ENCODE measurements around the gene GLI3.

The GLI3 gene

DNA sequence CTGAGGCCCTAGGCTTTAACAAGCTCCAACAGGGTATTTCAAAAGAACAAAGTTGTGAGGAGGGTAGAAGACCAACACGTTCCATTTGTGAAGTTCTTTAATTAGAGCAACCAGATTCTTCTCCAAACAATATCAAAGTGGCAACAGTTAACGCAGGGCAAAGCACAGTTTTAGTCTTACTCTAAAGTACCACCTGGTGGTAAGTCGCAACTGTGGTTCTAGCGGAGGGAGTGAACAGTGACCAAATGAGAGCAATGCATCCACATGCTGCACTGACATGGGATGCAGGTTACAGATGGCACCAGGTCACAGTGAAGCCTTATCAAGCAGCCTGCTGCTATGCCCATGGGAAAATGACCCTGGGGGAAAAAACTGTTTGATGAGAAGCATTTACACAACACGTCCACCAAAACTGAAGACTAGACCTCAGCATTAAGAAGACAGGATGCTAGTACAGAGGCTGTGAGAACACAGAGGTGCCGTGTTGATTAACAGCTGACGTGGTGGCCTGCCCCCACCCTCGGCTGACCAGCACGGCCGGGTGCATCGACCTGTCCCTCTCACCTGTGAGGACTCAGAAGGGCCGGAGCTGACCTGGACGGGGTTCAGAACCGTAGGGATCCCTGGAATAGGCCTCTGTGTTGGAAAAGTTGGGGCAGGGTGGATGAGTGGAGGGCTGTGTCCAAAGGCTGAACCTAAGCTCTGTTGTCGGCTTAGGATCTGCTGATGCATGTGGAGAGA is 211.2 kb downstream of the GLI3 start:
- Histone ChIP-seq H3K4me1 (peaks cover 0 to 24% (median 12%) of the 10 kb centered on the region in 10 experiments; a peak in 13 of 20 replicates), H3K4me2 (peak overlapping the region in 4 of 11 experiments; percentile 27 to 47 (median 34); a peak in 5 of 22 replicates), H3K4me3 (no peak overlapping the region), H4K20me1 (no peaks in the 10 kb centered on the region), H3K36me3 (peaks cover 16 to 55% (median 37%) of the 10 kb centered on the region in 11 experiments; a peak in 20 of 22 replicates), H3K27me3 (no peaks in the 10 kb centered on the region), H3K27ac (no peak overlapping the region), H3K9me3 (replicated peaks in 1 of 11) (no peaks in the 10 kb centered on the region), H3K9ac (no peak overlapping the region)
- no peak for TF ChIP-seq Cebpa-rat (IDR thresholded peaks at IDR 0.05)

DNA sequence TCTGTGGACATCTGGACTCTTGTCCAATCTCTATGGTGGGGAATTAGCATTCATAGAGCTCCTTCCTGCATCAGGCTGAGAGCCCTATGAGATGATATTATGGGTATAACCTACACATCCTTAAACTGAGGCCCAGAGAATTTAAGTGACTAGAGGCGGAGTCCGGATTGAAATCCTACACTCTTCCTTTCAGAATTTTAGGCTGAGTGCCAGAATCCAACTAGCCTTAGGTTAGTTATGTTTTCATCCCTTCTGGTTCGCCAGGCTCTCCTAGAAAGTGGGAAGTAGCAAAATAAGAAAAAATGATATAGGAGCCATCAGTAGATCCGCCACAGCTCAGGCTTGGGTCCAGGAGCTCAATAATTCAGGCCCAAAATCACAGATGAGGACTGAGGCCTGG is 212.5 kb downstream of the GLI3 start:
- Histone ChIP-seq H3K4me3 (no peak overlapping the region), H3K36me3 (peaks cover 16 to 59% (median 37%) of the 10 kb centered on the region in 11 experiments; a peak in 20 of 22 replicates), H3K9me3 (replicated peaks in 1 of 11) (no peaks in the 10 kb centered on the region), H3K4me2 (no peak overlapping the region), H3K27me3 (no peaks in the 10 kb centered on the region), H3K9ac (no peak overlapping the region), H3K4me1 (peaks cover 0 to 23% (median 11%) of the 10 kb centered on the region in 10 experiments; a peak in 13 of 20 replicates), H4K20me1 (no peaks in the 10 kb centered on the region), H3K27ac (no peak overlapping the region)
- TF ChIP-seq Cebpa-rat (IDR thresholded peaks at IDR 0.05) = no peak

DNA sequence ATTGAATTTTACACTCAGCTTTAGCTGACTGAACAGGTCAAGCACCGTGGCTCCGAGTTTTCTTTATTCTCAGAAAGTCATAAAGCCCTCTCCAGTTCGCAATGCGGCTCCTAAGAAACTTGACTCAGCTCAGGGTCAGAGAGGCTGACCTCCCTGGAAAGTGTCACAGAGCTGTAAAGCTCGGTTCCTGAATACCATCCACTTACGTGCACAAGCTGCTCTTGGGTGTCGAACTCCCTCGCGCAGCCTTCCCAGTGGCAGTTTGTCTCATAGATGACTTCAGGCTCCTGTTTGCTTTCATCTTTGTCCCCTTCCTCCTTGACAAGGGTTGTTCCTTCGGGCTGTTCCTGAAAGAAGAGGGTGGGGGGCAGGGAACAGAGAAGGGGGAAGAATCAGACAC is 213.7 kb downstream of the GLI3 start:
- TF ChIP-seq Cebpa-rat (IDR thresholded peaks at IDR 0.05) = no peak

DNA sequence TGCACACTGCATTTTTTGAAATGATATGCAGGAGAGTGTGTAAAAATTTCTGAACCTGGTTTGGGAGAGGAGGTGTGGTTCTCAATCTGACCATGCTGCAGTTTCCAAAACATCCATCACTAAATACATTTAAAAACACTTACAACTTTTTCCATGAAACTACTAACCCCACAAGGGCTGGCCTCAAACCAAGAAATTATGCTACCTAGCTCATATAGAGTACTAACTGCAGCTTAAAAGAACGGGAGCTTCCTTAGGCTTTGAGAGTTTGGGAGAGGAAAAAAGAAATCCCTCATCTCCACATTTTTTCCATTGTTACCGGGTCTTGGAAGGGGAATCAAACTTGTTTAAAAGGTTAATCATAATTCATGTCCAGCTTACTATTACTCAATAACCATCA is 214.2 kb downstream of the GLI3 start:
- peaks cover 16 to 67% (median 36%) of the 10 kb centered on the region in 11 experiments; a peak in 20 of 22 replicates for H3K36me3 ChIP-seq
- no peak for TF ChIP-seq Cebpa-rat (IDR thresholded peaks at IDR 0.05)

More for the DNA sequence above, 213.7 kb downstream of the GLI3 start:
- H3K9me3 ChIP-seq (replicated peaks in 1 of 11) = no peaks in the 10 kb centered on the region
- no peak overlapping the region for H3K27ac ChIP-seq
- H3K4me1 ChIP-seq = peaks cover 0 to 12% (median 4%) of the 10 kb centered on the region in 10 experiments; a peak in 8 of 20 replicates
- peaks cover 16 to 67% (median 36%) of the 10 kb centered on the region in 11 experiments; a peak in 20 of 22 replicates for H3K36me3 ChIP-seq
- no peak overlapping the region for H3K4me3 ChIP-seq
- H3K27me3 ChIP-seq = no peaks in the 10 kb centered on the region
- H3K9ac ChIP-seq = no peak overlapping the region
- no peak overlapping the region for H3K4me2 ChIP-seq
- no peaks in the 10 kb centered on the region for H4K20me1 ChIP-seq

DNA sequence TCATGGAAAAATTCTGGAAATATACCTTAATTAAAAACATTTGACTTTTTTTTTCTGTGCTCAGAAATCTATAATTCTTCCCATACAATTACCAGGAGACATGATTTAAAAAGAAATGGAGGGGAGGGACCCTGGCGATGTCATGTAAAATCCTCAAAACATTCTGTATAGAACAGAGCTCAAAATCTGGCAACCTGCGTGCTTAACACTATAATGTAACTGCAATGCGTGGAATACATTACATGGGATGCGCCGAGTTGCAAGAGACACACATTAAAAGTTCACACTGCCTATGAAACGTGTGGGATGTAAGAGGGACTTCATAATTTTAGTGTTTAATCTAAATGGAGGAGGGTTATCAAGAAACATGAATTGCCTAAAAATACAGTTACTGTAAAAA is 215.0 kb downstream of the GLI3 start:
- Histone ChIP-seq H3K4me1 (peaks cover 9 to 22% (median 16%) of the 10 kb centered on the region in 10 experiments), H3K4me2 (no peak overlapping the region), H3K27ac (no peak overlapping the region), H3K9me3 (replicated peaks in 1 of 11) (no peaks in the 10 kb centered on the region), H3K4me3 (no peak overlapping the region), H4K20me1 (no peaks in the 10 kb centered on the region), H3K27me3 (no peaks in the 10 kb centered on the region), H3K9ac (no peak overlapping the region), H3K36me3 (peaks cover 16 to 67% (median 36%) of the 10 kb centered on the region in 11 experiments; a peak in 20 of 22 replicates)
- no peak for TF ChIP-seq Cebpa-rat (IDR thresholded peaks at IDR 0.05)

More for the DNA sequence above, 214.2 kb downstream of the GLI3 start:
- Histone ChIP-seq H3K27me3 (no peaks in the 10 kb centered on the region), H3K4me3 (no peak overlapping the region), H3K27ac (no peak overlapping the region), H3K4me2 (no peak overlapping the region), H3K9me3 (replicated peaks in 1 of 11) (no peaks in the 10 kb centered on the region), H3K9ac (no peak overlapping the region), H4K20me1 (no peaks in the 10 kb centered on the region), H3K4me1 (peaks cover 3 to 15% (median 9%) of the 10 kb centered on the region in 10 experiments)

DNA sequence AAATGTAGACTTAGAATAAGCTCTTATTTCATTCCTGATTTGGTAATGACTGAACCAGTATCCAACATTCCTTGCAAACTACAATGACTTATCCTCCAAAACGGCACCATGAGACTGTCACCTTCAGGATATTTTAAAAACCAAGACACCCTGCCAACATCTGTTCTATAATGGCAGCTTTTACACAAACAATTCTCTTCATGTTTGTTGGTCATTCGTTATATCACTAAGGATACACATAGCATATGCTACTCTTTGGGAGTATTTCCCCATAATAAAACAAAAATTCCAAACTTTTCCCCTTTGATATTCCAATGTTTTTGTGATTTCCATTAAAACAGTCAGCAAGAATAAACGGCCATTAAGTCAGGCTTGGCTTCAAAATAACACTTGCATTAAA is 215.4 kb downstream of the GLI3 start:
- Histone ChIP-seq H3K4me3 (no peak overlapping the region), H3K27ac (no peak overlapping the region), H3K9ac (no peak overlapping the region), H3K9me3 (replicated peaks in 1 of 11) (no peaks in the 10 kb centered on the region), H4K20me1 (no peaks in the 10 kb centered on the region), H3K4me2 (no peak overlapping the region), H3K4me1 (peaks cover 9 to 26% (median 18%) of the 10 kb centered on the region in 10 experiments), H3K27me3 (no peaks in the 10 kb centered on the region), H3K36me3 (peaks cover 16 to 67% (median 36%) of the 10 kb centered on the region in 11 experiments; a peak in 20 of 22 replicates)
- TF ChIP-seq Cebpa-rat (IDR thresholded peaks at IDR 0.05) = no peak

DNA sequence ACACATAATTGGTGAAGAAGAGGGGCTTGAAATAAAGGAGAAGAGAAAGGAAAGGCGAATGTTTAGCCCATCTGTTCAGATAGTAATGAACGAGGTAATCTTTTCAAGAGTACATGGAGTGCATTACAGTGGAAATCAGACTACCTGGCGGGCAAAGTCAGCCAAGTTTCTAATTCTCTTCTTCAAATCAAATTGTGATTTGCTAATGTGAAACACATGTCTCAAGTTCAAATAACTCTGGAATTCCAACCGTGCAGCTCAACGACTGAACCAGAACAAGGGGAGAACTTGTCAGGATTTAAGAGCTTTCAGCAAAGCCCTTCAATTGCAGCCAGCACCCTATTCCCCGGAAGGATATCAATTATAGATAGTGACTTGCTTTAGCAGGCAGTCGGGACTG is 216.9 kb downstream of the GLI3 start:
- Histone ChIP-seq H3K9me3 (replicated peaks in 1 of 11) (peaks cover 0 to 13% (median 8%) of the 10 kb centered on the region in 11 experiments; a peak in 11 of 22 replicates), H3K36me3 (peaks cover 10 to 60% (median 27%) of the 10 kb centered on the region in 11 experiments; a peak in 19 of 22 replicates), H3K9ac (no peak overlapping the region), H3K27ac (no peak overlapping the region), H3K4me3 (no peak overlapping the region), H3K4me2 (no peak overlapping the region), H4K20me1 (no peaks in the 10 kb centered on the region), H3K27me3 (no peaks in the 10 kb centered on the region), H3K4me1 (peaks cover 9 to 19% (median 15%) of the 10 kb centered on the region in 10 experiments)
- TF ChIP-seq Cebpa-rat (IDR thresholded peaks at IDR 0.05) = no peak

DNA sequence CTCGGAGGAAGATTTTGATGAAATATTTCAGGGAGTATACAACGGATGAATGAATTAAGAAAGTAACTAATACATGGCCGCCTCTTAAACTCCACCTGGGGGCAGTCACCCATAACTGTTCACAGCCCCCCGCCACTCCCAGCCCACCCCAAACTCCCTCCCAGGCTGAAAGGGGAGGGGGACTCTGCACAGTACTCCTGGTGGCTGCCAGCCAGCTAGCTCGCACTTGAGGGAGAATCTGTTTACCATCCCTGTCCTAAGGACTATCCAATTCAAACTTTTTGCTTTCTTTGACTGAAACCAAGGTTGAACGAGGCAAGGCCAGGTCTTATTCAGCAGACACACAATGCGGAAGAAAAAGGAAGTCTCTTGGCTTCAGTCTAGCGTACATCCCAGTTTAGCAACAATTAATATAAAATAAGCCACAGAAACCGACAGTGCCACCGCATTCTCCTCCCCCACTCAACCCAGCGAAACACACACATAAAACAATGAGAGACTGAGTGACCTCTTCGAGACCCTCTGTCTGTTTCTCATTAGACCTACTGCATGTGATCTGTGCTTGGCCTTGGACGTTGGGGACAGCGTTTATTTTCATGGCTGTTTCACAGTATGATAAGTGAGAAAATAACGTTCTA is 219.5 kb downstream of the GLI3 start:
- Histone ChIP-seq H3K36me3 (peaks cover 0 to 39% (median 11%) of the 10 kb centered on the region in 11 experiments; a peak in 14 of 22 replicates), H3K9ac (peak overlapping the region in 2 of 11 experiments; percentile 19 to 36; a peak in 2 of 22 replicates), H3K27ac (peak overlapping the region in 4 of 11 experiments; percentile 11 to 44 (median 33); a peak in 4 of 22 replicates), H3K9me3 (replicated peaks in 1 of 11) (peaks cover 0 to 20% (median 15%) of the 10 kb centered on the region in 11 experiments; a peak in 16 of 22 replicates), H3K4me1 (peaks cover 9 to 19% (median 15%) of the 10 kb centered on the region in 10 experiments), H3K4me3 (no peak overlapping the region; a peak in 1 of 20 replicates), H3K27me3 (no peaks in the 10 kb centered on the region), H3K4me2 (peak overlapping the region; percentile 50 to 80 (median 69)), H4K20me1 (no peaks in the 10 kb centered on the region)
- no peak for TF ChIP-seq Cebpa-rat (IDR thresholded peaks at IDR 0.05)

DNA sequence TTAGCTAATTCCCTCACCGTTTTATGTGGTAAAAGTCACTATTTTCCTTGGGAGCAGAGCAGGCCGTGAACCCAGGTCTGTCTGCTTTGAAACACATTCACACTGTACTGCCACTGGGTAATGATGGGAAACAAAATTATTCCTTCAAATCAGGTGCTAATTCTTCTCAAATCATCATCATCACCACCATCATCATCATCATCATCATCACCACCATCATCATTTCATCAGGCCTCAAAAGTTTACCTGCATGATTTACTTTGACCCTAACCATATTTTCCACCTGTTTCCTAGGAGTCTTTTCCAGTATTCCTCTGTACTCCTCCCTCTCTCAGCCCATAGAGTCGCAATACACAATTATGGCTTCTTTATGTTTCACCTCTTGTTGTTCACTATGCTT is 220.5 kb downstream of the GLI3 start:
- no peak overlapping the region for H3K4me3 ChIP-seq
- H3K9ac ChIP-seq = no peak overlapping the region
- H3K9me3 ChIP-seq (replicated peaks in 1 of 11) = peaks cover 0 to 20% (median 15%) of the 10 kb centered on the region in 11 experiments; a peak in 16 of 22 replicates
- H3K36me3 ChIP-seq = peaks cover 0 to 39% (median 13%) of the 10 kb centered on the region in 11 experiments; a peak in 13 of 22 replicates
- H4K20me1 ChIP-seq = no peaks in the 10 kb centered on the region
- H3K27me3 ChIP-seq = no peaks in the 10 kb centered on the region
- peaks cover 9 to 19% (median 15%) of the 10 kb centered on the region in 10 experiments for H3K4me1 ChIP-seq
- TF ChIP-seq Cebpa-rat (IDR thresholded peaks at IDR 0.05) = no peak
- peak overlapping the region in 5 of 11 experiments; percentile 56 to 78 (median 65); a peak in 2 of 22 replicates for H3K4me2 ChIP-seq
- peak overlapping the region in 1 of 11 experiments; percentile 44; a peak in 1 of 22 replicates for H3K27ac ChIP-seq

All from BLaER1 treated with 17β-estradiol and CSF1 and Interleukin-3, amounts not matched to agents 10 nM and 100 nM (cell line).